Activated CD8-positive, alpha-beta T cell treated with anti-CD3 and anti-CD28 coated beads for 36 hours (primary cell): ENCODE measurements around the gene MYO15B. TPM values are rescaled to one million over a fixed set of nuclear protein-coding genes. Genes with fewer than 3 reads are reported as not detected.

Source experiments
- ATAC-seq: fragments of 200-7000 bp; cut with Tn5 transposase; one replicate; pipeline ENCODE4 v1.10.0; 2021; ENCODE audit warnings: mild to moderate bottlenecking, moderate library complexity
- CTCF ChIA-PET: fragments of 350-600 bp; sonication (Branson Sonifier 250); formaldehyde crosslinking; loops from one replicate; lab custom pipeline; 2021; ENCODE audit warnings: antibody characterized with exemption; lab: Charles Lee
- POLR2A ChIA-PET: fragments of 350-600 bp; sonication (Branson Sonifier 250); formaldehyde crosslinking; loops from one replicate; lab custom pipeline; 2021; ENCODE audit warnings: antibody characterized with exemption; lab: Charles Lee
- DNase-seq: peaks from one replicate; pipeline ENCODE4 v3.0.0-alpha.2; 2020
- H3K27ac Mint-ChIP-seq: one replicate; pipeline ENCODE4 v1.8.0; 2021; ENCODE audit warnings: mild to moderate bottlenecking, mixed read lengths
- H3K27me3 Mint-ChIP-seq: one replicate; pipeline ENCODE4 v1.8.0; 2021; ENCODE audit warnings: mixed read lengths
- H3K36me3 Mint-ChIP-seq: one replicate; pipeline ENCODE4 v1.8.0; 2021; ENCODE audit warnings: low read depth, mixed read lengths
- H3K4me1 Mint-ChIP-seq: one replicate; pipeline ENCODE4 v1.8.0; 2021; ENCODE audit warnings: low read depth, mixed read lengths
- H3K4me3 Mint-ChIP-seq: one replicate; pipeline ENCODE4 v1.8.0; 2021; ENCODE audit warnings: mild to moderate bottlenecking, moderate library complexity, mixed read lengths
- H3K9me3 Mint-ChIP-seq: one replicate; pipeline ENCODE4 v1.8.0; 2021; ENCODE audit warnings: mixed read lengths
- intact Hi-C: fragments of 100-400 bp; cut with micrococcal nuclease; formaldehyde crosslinking; loops from one replicate; pipeline ENCODE4 v1.10.0; 2022
- total RNA-seq, 2 experiments: library from RNA; stranded (reverse); gene quantifications; one replicate each; pipeline ENCODE4 v1.2.3, GENCODE V29; 2021
- TF ChIP-seq, protein P1 (sequence below): fragments of 200-600 bp; IDR thresholded peaks from one replicate; pipeline ENCODE4 v1.8.0; 2022; ENCODE audit warnings: antibody characterized with exemption, mild to moderate bottlenecking

The MYO15B gene
- total RNA-seq, 2 experiments from 2014 or later: 24.9 to 28.7 TPM

DNA sequence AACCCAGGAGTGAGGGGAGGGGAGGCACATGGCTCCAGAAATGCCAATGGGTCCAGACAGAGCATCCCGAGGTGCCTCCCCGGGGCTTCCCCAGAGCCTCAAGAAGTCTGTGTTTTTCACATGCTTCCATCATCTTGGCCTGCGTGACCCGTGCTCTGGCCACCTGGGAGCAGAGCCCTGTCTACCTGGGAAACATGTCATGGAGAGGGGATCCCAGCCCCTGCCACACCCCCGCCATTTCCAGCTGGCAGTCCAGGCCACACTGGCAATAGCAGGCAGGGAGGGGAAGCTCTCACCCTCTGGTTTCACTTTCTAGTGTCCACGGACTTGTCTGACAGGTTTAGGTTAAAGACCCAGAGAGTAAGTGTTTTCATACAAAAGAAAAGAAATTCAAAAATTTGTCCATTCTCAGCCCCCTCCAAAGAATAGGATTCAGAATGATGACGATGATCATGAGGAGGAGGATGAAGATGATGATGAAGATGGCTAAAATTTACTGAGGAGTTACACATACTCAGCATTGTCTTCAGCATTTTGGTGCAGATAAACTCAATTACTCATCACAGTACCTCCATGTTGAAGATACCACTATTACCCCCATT lies 54.7 kb downstream of the MYO15B start:
- no peaks in the 10 kb centered on the region for H3K27me3 Mint-ChIP-seq
- ATAC-seq (no peak), DNase-seq (no peak)
- ChIA-PET CTCF (interaction anchor here (2.9 to 6.8 kb wide), 2 partner anchors 9 to 107 kb away, joined by 23 to 46 read pairs; partner anchors contain the start of gene SMIM5), POLR2A (interaction anchor here (1.0 to 1.9 kb wide), 2 partner anchors 9 to 32 kb away, joined by 4 to 7 read pairs; partner anchors contain the start of gene SMIM5)
- no peaks in the 10 kb centered on the region for H3K9me3 Mint-ChIP-seq
- peaks cover 4% of the 10 kb centered on the region for H3K4me1 Mint-ChIP-seq
- no peaks in the 10 kb centered on the region for H3K36me3 Mint-ChIP-seq
- no peak overlapping the region for H3K27ac Mint-ChIP-seq
- intact Hi-C loops: no loop called here
- no peak overlapping the region for H3K4me3 Mint-ChIP-seq
- TF ChIP-seq, protein P1, sequence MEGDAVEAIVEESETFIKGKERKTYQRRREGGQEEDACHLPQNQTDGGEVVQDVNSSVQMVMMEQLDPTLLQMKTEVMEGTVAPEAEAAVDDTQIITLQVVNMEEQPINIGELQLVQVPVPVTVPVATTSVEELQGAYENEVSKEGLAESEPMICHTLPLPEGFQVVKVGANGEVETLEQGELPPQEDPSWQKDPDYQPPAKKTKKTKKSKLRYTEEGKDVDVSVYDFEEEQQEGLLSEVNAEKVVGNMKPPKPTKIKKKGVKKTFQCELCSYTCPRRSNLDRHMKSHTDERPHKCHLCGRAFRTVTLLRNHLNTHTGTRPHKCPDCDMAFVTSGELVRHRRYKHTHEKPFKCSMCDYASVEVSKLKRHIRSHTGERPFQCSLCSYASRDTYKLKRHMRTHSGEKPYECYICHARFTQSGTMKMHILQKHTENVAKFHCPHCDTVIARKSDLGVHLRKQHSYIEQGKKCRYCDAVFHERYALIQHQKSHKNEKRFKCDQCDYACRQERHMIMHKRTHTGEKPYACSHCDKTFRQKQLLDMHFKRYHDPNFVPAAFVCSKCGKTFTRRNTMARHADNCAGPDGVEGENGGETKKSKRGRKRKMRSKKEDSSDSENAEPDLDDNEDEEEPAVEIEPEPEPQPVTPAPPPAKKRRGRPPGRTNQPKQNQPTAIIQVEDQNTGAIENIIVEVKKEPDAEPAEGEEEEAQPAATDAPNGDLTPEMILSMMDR: no peak

DNA sequence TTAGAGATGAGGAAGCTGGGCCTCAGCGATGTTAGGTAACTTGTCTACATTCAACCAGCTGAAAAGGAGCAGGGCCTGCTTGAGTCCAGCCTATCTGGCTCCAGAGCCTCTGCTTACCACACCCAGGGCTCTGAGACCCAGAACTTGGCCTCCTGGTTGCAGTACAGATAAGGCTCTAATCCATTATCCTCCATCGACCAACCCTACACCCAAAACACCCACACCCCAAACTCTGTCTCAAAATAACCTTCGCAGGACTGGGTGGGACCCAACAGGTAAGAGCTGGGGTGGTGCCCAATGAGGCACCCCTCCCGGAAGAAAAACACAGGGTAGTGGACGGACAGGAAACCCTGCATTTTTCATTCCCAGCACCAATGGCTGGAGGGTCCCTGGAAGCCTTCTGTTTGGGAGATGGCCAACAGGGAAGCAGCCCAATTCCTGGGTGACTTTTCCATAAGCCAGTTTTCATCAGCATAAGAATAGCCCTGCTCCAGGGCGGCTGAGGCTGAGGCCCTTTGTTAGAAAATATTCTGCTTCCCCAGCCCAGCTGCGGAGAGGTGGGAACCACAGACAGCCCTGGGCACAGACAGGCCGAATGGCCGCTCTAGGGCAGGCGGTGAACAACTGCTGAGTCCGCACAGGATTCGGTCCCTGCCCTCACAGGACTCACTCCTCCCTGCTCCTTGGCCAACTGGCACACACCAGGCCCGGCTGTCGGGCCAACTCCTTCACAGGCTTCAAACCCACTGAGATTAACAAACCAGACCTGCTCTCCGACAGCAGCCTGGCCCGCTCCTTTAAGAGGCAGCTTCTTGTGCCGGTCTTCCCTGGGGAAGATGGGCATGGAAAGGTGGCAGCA lies 55.4 kb downstream of the MYO15B start:
- TF ChIP-seq, protein P1: no peak
- ATAC-seq (no peak), DNase-seq (no peak)
- Mint-ChIP-seq H3K4me1 (peaks cover 4% of the 10 kb centered on the region), H3K27me3 (no peaks in the 10 kb centered on the region), H3K36me3 (no peaks in the 10 kb centered on the region), H3K4me3 (no peak overlapping the region), H3K27ac (no peak overlapping the region), H3K9me3 (no peaks in the 10 kb centered on the region)
- intact Hi-C loops: no loop called here
- ChIA-PET POLR2A (interaction anchor here (0.6 to 1.9 kb wide), 4 partner anchors 10 to 41 kb away, joined by 3 to 7 read pairs (median 4); partner anchors contain the start of gene SMIM5), CTCF (interaction anchor here (2.9 to 6.8 kb wide), 2 partner anchors 10 to 106 kb away, joined by 23 to 46 read pairs; partner anchors contain the start of gene SMIM5)

DNA sequence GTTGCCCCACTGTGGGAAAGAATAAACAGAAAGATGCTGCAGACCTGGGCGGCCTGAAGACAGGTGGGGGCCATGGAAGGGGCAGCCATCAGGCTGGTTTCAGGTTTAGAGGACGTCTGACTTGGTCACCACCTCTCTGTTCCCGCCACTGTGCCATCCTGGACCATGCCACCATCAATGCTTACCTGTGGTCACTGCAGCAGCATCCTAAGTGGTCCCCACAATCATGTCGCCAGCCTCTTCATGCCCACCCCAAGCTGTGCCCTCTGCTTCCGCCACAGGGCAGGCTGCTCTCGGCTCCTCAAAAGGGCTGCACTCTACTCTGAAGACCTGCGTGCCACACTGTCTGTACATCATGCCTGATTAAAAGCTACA lies 56.0 kb downstream of the MYO15B start:
- Mint-ChIP-seq H3K9me3 (no peaks in the 10 kb centered on the region), H3K36me3 (no peaks in the 10 kb centered on the region), H3K27ac (no peak overlapping the region), H3K4me3 (no peak overlapping the region), H3K27me3 (no peaks in the 10 kb centered on the region), H3K4me1 (peaks cover 4% of the 10 kb centered on the region)
- intact Hi-C loops: no loop called here
- DNase-seq (no peak), ATAC-seq (no peak)
- TF ChIP-seq, protein P1: no peak
- CTCF ChIA-PET: interaction anchor here (0.6 to 6.8 kb wide), 5 partner anchors 10 to 110 kb away, joined by 3 to 52 read pairs (median 23); partner anchors contain the start of gene SMIM5
- POLR2A ChIA-PET: interaction anchor here (0.6 kb wide), 1 partner anchor 41 kb away, joined by 3 read pairs; no protein-coding TSS in a partner anchor

DNA sequence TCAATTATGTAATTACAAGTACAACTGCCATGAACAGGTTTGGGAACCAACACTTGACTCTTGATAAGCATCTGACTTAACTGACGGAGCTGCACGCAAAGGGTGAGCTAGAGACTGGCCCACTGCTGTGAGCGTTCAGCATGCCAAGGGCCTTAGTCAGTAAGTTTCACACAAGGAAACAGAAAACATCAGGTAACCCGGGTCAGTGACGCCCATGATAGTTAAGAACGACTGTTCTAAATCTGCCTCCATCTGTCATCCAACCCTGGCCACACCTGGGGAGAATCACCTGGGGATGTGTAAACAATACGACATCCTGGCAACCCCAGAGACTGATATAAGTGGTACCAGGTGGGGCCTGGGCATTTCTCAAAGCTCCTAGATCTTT lies 57.9 kb downstream of the MYO15B start:
- intact Hi-C loops: no loop called here
- Mint-ChIP-seq H3K4me1 (peaks cover 4% of the 10 kb centered on the region), H3K4me3 (no peak overlapping the region), H3K9me3 (no peaks in the 10 kb centered on the region), H3K27me3 (no peaks in the 10 kb centered on the region), H3K27ac (no peak overlapping the region), H3K36me3 (peaks cover 10% of the 10 kb centered on the region)
- ATAC-seq: no peak
- ChIA-PET POLR2A (interaction anchor here (1.2 kb wide), 2 partner anchors 11 to 128 kb away, joined by 3 read pairs; no protein-coding TSS in a partner anchor), CTCF (interaction anchor here (0.6 to 6.8 kb wide), 11 partner anchors 8 to 182 kb away, joined by 3 to 52 read pairs (median 4); partner anchors contain the start of gene SMIM5)
- DNase-seq: no peak
- TF ChIP-seq, protein P1: no peak
